Vagina (tissue), 2 donors: Measurements from ENCODE around the gene TNFSF13B.
"Not testable (repeated sequence)": the region's sequence is repeated elsewhere in the genome, so short reads cannot be mapped to it uniquely, and the experiment has no call there.

Experiments
- POLR2A ChIP-seq, 2 donors: fragments of 450-650 bp; IDR thresholded peaks; one replicate each; pipeline ENCODE4 v1.6.1; 2017; ENCODE audit warnings: antibody characterized with exemption in 2 of 2, mild to moderate bottlenecking in 2 of 2, moderate library complexity in 2 of 2
- TF ChIP-seq, protein P1 (sequence below), 3 experiments: fragments of 450-650 bp in 2 of 3; fragments of 200-600 bp in 1 of 3; sonication (generic) in 1 of 3; IDR thresholded peaks; one replicate each; pipeline ENCODE4 v1.5.1; 2017 to 2019; ENCODE audit warnings: antibody characterized with exemption in 3 of 3, mild to moderate bottlenecking in 2 of 3, moderate library complexity in 2 of 3

GRCh38 chr13:108311596-108311995 is 42.1 kb downstream of the TNFSF13B start:
- TF ChIP-seq, protein P1, sequence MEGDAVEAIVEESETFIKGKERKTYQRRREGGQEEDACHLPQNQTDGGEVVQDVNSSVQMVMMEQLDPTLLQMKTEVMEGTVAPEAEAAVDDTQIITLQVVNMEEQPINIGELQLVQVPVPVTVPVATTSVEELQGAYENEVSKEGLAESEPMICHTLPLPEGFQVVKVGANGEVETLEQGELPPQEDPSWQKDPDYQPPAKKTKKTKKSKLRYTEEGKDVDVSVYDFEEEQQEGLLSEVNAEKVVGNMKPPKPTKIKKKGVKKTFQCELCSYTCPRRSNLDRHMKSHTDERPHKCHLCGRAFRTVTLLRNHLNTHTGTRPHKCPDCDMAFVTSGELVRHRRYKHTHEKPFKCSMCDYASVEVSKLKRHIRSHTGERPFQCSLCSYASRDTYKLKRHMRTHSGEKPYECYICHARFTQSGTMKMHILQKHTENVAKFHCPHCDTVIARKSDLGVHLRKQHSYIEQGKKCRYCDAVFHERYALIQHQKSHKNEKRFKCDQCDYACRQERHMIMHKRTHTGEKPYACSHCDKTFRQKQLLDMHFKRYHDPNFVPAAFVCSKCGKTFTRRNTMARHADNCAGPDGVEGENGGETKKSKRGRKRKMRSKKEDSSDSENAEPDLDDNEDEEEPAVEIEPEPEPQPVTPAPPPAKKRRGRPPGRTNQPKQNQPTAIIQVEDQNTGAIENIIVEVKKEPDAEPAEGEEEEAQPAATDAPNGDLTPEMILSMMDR (IDR thresholded peaks at IDR 0.05) = not testable (repeated sequence)
- TF ChIP-seq POLR2A (IDR thresholded peaks at IDR 0.05) = not testable (repeated sequence)
